NCI-H2196 treated with DMSO at 0.1 percent for 48 hours (cell line): ENCODE measurements around the gene IFRD2.

Experiments used
- DNase-seq: peaks from one replicate; lab custom pipeline; 2025; ENCODE audit not compliant: unreplicated experiment; lab: John Stamatoyannopoulos, UW

Gene IFRD2, protein sequence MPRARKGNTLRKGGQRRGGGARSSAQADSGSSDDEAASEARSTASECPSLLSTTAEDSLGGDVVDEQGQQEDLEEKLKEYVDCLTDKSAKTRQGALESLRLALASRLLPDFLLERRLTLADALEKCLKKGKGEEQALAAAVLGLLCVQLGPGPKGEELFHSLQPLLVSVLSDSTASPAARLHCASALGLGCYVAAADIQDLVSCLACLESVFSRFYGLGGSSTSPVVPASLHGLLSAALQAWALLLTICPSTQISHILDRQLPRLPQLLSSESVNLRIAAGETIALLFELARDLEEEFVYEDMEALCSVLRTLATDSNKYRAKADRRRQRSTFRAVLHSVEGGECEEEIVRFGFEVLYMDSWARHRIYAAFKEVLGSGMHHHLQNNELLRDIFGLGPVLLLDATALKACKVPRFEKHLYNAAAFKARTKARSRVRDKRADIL

DNA sequence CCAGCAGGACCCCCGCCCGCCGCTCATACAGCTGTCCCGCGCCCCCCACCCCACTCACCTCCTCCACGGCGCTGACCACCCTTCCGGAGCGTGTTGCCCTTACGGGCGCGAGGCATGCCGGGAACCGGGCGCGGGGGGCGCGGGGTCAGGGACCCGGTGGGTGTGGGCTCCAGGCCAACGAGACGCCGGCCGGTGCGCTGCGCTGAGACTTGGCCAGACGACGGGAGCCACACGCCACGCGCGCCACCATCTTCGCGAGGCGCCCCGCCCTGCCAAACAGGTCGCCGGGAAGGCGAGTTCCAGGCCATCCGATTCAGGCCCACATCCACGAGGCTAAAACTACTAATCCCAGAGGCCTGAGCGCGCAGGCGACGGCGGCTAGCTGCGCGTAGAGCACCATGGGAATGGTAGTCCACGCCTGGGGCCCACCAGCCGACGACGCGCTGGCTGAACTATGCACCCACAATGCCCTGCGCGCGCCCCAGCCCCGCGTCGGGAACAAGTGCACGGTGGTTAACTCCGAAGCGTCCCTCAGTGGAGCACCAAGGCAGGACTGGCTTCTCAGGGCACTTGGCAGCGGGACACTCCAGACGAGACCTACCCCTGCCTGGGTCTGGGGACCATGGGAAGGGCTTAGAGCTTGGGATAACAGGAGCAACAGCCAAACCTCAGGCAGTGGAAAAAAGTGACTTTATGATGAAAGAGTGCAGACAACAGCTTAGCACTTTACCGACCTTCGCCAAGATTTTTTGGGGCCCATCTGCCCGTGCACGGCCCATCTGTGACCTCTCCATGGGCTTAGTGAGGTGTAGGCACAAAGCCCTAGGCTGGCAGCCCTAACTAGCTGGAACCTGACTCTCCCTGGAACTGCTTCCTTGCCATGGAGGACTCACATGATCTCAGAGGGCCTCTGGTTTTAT, at the start of gene IFRD2:
Gene IFRD2, minus strand, starts transcription at position 271 of the 920 bp plus-strand sequence. Its CDS starts 155 bp downstream, at position 116.
- DNase-seq, result peak; percentile 78

DNA sequence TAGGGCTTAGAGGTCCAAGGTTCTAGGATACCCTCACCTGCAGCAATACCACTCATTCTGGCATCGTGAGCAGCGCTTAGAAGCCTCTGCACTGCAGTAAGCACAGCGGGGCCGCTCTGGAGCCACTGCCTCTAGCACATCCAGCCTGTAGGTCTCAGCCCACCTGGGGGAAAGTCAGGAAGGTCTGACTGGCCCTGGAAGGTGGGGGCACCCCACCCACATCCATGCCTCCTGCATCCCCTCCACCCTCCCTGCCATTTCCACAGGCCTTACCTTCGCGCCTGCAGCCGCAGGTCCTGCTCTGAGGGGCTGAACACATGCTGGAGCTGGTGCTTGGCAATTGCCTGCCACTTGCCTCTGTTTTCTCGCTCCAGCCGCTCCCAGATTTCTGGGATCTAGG, 49.3 kb upstream of the IFRD2 start:
- no peak for DNase-seq

DNA sequence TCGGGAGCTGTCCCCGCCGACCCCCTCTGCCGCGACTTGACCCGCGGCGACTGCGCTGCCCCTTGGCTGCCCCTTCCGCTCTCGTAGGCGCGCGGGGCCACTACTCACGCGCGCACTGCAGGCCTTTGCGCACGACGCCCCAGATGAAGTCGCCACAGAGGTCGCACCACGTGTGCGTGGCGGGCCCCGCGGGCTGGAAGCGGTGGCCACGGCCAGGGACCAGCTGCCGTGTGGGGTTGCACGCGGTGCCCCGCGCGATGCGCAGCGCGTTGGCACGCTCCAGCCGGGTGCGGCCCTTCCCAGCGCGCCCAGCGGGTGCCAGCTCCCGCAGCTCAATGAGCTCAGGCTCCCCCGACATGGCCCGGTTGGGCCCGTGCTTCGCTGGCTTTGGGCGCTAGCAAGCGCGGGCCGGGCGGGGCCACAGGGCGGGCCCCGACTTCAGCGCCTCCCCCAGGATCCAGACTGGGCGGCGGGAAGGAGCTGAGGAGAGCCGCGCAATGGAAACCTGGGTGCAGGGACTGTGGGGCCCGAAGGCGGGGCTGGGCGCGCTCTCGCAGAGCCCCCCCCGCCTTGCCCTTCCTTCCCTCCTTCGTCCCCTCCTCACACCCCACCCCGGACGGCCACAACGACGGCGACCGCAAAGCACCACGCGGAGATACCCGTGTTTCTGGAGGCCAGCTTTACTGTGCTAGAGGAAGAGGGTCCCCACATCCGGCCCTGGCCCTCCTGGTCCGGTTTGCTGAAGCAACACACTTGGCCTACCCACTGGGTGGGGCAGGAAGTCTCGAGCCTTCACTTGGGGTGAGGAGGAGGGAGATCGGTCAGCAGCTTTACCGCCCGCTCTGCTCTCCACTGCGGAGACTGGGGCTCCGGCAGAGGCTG, 48.5 kb upstream of the IFRD2 start, which contains the start of gene RASSF1:
Gene RASSF1, minus strand, starts transcription at position 389 of the 882 bp plus-strand sequence. Its CDS starts 31 bp downstream, at position 358.
- no peak for DNase-seq

DNA sequence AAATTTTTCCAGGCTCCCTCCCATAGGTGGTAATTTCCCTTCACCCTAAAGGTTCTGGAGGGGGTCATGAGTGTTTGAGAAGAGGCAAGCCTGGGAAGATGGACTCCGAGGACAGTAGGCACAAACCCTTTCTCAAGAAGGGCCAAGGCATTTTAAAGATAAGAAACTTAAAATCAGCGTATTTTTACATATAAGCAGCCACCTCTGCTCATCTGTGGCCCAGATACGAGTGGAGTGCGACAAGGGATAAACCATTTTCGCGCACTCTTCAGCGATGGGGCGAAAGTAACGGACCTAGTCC, 47.9 kb upstream of the IFRD2 start:
- no peak for DNase-seq

DNA sequence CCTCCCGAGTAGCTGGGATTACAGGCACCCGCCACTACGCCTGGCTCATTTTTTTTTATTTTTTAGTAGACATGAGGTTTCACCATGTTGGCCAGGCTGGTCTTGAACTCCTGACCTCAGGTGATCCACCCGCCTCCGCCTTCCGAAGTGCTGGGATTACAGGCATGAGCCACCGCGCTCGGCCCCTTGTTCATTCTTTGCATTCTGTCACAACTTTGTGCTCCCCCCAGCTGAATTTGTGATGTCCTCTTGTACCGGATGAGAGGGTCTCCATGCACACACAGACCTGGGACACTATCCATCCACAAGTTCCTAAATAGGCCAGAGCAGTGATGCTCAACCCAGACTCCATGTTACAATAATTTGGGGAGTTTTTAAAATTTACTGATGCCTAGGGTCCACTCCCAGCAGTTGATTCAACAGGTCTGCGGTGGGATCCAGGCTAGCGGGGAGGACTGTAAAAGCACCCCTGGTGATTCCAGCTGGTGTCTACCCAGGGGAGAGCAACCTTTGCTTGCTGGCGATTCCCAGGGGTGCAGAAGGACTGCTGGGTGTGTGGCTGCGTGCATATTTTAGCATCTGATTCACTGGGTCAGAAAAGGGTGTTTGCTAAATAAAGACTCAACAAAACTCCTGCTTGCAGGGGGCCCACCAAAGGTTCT, 47.4 kb upstream of the IFRD2 start:
- no peak for DNase-seq

DNA sequence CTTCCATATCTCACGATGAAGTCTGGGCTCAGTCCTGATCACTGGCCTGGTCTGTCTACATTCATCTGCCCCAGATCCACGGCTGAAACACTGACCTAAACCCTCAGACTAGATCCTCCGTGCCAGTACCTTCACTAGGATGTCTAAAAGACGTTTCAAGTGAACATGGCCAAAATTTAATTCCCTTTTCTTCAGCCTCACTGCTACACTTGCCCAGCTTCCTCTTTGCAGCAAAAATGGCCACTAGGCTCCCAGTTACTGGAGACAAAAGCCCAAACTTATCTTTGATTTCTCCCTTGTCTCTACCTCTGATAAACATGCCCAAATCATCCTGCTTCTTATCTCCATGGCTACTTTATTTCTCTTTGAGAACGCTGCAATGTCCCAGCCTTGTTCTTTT, 46.7 kb upstream of the IFRD2 start:
- no peak for DNase-seq

DNA sequence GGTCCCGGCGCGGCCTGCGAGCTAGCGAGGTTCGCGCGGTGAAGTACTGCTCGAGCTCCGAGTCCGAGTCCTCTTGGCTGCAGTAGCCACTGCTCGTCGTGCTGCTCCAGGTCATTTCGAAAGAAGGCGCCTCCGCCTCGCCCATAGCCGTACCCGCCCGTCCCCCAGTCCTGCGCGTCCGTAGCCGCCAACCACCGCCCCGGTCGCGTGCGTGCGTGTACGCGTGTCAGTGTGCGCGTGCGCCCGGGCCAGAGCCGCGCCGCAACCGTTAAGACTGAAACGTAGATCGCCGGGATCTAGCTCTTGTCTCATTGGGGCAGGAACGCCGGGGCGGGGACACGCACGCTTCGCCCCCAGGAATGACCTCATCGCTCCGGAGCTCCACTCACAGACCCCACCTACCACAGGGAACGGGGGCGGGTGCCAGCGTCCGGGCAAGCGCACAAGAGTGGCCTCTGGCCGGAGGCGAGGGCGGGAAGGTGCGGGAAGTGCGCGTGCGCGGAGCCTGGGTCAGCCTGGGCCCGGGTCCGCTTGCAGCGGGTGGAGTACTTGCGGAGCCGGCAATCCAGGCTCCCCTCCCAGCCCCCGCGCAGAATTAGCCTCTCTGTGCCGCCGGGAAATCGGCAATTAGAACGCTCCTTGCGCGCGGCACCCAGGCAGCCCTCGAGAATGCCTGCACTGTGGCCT, 45.1 kb upstream of the IFRD2 start:
- DNase-seq, result peak; percentile 89

DNA sequence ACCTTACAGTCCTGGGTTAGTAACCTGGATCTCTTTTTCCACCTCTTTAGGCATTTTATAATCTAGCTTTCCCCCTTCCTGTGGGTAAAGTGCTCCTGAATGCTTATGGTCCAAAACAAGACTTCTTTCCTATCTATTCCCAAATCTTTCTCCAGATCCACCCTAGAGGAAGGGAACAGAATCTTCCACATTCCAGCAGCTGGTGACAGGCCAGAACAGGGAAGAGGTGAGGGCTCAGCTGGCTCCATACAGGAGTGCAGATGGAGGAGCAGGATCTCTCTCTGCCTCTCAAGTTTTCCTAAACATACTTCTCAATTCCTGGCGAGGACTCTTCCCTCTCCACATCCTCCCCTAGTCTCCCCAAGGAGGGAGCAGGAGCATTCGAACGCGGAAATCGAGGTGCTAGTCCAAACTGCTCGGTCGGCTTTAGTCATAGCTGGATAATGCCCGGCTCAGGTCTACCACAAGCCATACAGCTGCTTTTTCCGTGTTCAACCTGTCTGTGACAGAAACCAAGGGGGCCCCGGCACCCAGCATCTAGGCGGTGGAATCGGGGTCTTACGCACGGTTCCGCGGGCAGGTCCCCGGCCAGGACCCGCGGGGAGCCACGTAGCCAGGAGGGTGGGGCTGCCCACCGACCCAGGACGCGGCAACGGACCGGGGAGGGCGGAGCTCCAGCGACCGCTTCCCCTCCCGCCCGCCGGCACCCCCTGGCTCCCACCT, 44.4 kb upstream of the IFRD2 start:
- DNase-seq, result no peak

DNA sequence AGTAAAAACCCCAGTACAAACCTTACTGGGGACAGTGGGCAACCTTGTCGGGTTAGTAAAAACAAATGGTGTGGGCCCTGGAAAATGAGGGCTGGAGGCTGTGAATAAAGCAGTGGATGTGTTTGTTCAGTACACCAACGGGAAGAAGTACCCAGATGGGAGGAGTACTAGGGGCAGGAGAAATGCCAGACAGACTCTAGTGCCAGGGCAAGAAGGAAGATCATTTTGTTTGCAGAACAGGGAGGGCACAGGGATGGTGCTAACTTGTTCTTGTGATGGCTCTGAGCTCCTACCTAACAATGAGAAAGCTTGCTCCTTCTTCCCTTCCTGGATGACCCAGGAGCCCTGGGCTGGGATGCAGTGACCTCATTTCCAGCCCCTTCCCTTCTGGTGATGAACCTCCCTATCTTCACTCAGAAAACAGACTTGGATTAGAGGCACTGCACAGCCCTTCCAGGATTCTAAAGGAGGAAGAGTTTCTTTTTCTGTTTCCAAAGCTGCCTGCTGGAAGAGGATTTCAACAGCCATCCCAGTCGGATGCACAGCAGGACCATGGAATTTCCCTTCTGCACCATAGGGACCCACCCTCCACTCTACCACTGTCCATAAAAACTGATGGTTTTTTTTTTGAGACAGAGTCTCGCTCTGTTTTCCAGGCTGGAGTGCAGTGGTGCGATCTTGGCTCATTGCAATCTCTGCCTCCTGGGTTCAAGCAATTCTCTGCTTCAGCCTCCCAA, 42.3 kb upstream of the IFRD2 start:
- no peak for DNase-seq

DNA sequence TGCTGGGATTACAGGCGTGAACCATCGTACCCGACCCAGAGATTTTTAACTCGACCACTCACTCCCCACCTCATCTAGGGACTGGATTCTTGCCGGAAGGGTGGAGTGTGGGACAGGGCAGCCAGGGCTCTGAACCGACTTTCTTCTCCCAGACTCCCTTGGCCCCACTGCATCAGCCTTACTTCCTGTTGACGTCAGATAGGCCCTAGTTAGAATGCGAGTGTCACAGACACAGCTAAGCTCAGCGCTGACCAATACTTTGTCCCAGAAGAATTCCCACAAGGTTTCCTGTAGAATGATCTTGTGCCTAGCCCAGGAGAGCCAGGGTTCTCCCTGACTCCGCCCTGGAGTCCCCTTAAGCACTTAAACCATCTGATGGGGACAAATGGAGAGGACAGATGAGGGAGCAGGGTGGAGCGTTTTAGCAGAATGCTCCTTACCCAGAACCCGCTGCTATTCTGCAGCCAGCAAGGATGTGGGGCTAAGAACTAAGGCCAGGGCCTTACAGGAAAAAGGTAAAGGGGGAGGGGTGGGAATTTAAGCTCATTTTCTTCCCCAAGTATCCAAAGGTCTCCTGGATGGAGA, 41.6 kb upstream of the IFRD2 start:
- DNase-seq, result no peak

DNA sequence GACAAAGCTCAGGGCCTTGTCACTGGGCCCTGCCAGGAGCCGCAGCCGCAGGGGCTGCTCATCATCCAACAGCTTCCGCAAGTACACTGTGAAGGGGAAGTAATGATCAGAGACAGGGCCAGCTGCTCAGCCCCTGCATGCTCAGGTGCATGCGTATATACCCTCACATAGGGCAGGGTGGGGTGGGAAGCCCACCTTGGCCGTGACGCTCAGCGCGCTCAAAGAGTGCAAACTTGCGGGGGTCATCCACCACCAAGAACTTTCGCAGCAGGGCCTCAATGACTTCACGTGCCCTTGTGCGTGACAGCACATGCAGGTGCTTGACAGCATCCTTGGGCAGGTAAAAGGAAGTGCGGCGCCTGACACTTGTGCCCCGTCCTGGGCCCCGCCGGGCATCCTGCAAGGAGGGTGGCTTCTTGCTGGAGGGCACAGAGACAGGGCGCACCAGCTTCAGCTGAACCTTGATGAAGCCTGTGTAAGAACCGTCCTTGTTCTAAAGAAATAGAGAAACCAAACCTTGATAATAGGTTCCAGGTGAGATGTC, 39.2 kb upstream of the IFRD2 start:
- no peak for DNase-seq

DNA sequence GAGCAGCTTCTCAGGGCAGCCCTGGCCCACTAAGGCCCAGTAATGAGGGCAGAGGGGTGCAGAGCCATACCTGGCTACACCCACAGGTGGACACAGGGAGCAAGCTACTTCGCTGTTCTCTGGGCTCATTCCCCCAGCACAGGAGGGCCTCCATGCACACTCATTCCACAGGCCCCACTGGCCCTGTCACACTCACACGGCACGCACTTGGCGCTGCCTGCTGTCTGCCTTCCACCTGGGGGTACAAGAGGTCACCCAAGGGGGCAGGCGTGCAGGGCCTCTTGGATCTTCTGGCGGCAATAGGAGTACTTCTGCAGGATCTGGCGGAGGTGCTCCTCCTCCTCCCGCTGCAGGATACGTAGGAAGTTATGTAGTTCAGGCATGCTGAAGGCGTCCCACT, 38.1 kb upstream of the IFRD2 start:
- no peak for DNase-seq

DNA sequence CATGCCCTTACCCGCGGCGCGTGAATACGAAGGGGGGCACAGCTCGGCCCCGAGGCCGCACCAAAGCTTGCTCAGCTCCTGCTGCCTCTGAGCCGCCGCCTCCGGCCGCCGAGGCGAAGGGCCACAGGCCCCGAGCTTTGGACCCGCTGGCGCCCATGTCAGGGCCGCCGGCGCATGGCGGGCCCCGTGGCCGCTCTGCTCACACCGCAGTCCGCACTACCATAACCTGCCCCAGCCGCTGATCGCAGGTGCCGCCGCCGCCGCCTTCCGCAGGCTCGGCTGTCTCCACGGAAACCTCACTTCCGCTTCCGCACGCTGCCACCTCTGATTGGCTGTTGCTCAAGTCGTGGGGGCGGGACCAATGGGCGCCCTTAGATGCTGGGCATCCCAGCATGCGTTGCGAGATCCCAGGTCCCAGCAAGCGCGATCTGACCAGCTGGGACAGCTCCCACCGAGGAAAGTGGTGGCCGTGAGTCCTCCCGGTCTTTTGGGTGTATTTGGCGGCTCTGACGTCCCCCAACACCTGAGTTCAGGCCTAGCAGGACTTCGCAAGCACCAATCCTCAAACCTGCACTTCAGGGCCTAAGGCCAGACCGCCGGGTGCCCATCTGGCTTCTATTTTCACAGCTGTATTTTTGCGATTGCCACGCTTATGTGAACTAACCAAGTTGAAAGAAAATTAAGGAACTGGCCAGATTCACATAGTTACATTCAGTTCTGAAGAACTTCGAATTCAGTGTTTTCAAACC, 35.9 kb upstream of the IFRD2 start, which contains the start of gene TUSC2:
Gene TUSC2, minus strand, starts transcription at position 281 of the 749 bp plus-strand sequence. Its CDS starts 124 bp downstream, at position 157.
- DNase-seq, result peak; percentile 58

DNA sequence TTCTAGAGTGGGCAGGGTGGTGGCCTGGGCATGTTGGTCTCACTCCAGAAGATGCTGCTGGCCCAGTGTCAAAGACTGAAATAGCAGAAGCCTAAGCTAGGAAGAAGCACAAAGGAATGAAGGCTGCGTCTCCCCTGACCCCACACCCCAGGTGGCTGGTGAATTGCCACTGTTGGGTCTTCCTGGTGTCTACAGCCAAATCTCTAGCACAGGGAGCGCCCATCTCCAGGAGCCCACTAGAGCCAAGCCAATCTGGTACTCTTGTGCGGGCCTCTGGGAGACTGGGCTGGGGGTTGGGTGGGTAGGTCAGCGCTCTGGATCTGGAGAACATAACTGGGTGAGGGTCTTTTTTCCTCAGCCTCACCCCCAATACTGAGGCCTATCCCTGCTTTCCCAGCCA, 34.9 kb upstream of the IFRD2 start:
- DNase-seq, result no peak

DNA sequence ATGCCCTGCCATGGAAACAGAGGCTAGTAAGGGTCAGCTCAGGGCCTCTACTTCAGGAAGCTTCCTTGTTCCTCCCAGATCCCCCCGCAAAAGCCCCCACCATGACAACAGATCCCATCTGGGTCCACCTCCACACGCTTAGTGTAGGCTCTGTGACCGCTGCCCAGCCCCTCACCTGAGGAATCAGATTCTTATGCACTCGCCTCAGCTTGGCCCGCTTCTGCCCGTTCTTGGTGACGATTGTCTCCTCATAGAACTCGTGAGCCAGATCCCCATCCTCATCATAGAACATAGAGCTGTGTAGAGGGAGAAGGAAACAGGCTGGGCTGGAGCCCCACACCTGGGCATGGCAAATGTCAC, 33.9 kb upstream of the IFRD2 start:
- no peak for DNase-seq

DNA sequence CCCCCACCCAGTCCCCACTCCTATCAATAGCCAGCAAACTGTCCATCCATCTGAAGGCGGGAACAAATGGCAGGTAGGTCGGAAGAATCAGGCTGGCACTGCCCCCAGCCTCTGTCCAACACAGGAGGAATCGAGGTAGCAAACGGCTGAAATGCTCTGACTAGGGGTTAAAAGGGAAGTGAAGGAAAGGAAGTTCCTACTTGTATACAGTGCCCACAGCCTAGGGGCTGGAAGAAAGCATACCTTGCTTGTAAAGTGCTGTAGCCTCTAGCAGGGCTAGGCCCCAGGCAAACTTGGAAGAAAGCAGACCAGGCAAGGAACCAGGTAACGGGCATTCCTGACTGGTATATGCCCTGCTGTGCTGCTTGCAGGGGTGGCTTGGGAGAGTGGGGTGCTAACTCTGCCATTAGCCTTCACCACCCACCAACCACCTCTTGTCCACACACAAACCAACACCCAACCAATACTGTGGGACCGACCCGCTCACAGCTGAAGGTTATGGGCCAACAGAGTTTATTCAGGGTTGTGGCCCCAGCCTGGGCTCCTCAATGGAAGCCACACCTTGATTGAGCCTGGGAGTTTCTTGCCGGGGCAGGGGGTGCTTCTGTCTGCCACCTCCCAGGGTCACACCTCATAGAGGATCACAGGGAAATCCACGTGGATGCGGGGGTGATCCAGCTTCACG, 33.4 kb upstream of the IFRD2 start:
- DNase-seq, result no peak

DNA sequence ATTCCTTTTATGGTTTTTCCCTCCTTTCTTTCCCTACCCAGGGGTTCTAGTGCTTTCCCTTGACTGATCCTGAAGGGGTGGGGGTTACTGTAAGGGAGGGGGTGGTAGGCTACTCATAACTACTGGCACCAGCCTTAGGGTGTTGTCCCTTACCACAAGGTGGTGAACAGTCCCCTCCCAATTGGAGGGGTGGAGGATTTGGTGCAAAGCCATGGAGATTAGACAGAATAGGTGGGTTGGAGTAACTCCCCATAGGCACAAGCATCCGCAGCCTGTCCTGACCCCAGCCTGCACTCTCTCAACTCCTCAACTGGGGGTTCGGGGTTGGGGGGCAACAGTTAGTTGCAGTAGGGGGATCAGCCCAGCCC, 32.9 kb upstream of the IFRD2 start:
- DNase-seq, result no peak
